Central memory CD4-positive, alpha-beta T cell (primary cell): ENCODE measurements around the gene TNFRSF21.
"Not testable (repeated sequence)": the region's sequence is repeated elsewhere in the genome, so short reads cannot be mapped to it uniquely, and the experiment has no call there.

Source experiments
- DNase-seq: peaks from one replicate; pipeline ENCODE4 v3.0.0; 2022
- total RNA-seq, 3 experiments: gene quantifications; one replicate each; lab custom pipeline; 2026; lab: John Stamatoyannopoulos, UW

The TNFRSF21 gene
- total RNA-seq = 0 to 8.4 (median 0.05) reads per million in 3 experiments

DNA sequence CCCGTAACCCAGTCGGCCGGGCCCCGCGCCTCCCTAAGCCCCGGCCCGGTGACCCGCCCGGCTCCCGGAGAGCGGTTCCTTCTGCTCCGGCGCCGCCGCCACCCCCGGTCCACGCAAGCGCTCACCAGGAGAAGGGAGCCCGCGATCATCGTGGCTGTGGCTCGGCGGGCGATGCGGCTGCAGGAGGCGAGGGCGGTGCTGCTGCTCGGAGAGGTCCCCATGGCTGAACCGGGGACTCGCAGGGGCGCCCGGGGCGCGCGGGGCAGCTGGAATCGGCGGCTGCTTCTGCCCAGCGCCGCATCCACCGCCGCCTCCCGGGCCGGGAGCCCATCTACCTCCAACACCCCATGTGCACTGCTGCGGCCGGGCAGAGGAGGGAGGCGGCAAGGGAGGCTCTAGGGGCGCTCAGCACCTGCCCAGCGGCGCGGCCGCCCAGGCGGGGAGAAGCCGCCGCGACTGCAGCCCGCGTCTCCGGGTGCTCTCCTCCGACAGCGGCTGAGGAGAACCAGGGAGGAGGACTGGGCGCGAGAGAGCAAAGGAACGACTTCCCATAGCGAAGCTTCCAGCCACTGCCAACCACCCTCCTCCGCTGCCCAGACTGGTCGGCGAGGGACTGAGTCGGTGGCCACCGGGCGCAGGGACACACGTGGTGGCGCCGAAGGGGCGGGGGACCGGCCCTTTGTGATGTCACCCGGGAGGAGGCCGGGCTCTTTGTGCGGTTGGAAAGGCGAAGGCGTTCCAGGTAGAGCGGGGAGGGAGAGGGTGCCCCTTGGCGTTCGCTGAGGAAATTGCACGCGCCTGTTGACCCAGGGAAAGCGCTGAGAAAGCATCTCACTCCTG is at the start of gene TNFRSF21:
TNFRSF21 (minus strand) TSS at position 615 of the 840 bp plus-strand sequence; CDS start at position 221, 394 bp downstream.
- peak; percentile 47 for DNase-seq

- no peak for DNase-seq
Observed at GRCh38 chr6:47358440-47359225, 48.9 kb upstream of the TNFRSF21 start.

DNA sequence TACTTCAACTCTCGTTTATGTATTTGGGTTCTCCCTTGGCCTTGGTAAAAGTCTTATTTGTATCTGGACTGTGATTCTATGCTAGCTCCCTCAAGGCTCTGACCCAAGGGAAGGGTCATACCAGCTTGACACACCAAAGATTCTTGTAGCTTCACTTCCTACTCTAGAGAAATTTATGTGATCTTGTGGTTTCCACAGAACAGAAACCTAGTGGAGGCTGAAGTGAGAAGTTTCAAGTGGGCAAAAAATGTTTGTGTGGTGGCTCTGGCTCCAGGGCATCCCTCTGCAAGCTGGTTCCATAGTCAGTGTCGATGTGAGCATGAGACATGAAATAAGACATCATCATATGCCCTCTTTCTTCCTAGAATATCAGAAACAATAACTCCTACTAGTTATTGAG is 48.1 kb upstream of the TNFRSF21 start:
- DNase-seq = no peak

DNA sequence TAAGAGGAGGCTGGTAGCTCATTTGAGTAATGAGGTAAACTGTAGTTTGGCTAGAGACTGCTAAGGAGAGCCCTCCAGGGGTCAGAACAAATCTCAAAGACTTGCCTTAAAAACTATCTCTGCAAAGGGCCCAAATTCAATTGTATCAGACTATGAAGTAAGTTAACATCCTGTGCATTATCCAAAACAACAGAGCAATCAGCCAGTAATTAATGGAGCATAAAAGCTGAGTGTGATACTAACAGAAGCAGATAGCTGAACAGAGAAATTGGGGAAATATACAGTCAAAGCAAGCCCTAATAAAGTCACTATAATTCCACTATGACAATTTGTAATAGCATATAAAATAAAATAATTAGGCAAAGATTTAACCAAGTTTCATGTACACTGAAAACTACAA is 45.8 kb upstream of the TNFRSF21 start:
- no peak for DNase-seq

GRCh38 chr6:47353871-47354270 is 44.2 kb upstream of the TNFRSF21 start:
- DNase-seq = no peak

DNA sequence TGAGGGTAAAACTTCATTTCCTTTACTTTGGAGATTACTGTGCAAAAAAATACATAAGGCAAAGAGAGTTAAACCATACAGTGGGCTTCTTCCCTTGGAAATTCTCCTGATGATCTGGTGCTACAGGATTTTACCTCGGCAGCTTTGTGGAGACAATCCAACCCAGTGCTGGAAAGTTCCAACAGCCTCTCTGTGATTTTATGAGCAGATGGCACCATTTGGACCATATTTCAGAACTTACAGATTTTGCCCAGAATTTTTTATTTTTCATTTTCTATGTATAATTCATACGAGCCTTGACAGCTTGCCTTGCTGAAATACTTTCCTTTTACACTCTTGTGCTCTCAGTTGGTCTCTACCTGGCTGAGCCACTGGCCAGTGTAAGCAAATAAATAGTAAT is 43.3 kb upstream of the TNFRSF21 start:
- DNase-seq = no peak

DNA sequence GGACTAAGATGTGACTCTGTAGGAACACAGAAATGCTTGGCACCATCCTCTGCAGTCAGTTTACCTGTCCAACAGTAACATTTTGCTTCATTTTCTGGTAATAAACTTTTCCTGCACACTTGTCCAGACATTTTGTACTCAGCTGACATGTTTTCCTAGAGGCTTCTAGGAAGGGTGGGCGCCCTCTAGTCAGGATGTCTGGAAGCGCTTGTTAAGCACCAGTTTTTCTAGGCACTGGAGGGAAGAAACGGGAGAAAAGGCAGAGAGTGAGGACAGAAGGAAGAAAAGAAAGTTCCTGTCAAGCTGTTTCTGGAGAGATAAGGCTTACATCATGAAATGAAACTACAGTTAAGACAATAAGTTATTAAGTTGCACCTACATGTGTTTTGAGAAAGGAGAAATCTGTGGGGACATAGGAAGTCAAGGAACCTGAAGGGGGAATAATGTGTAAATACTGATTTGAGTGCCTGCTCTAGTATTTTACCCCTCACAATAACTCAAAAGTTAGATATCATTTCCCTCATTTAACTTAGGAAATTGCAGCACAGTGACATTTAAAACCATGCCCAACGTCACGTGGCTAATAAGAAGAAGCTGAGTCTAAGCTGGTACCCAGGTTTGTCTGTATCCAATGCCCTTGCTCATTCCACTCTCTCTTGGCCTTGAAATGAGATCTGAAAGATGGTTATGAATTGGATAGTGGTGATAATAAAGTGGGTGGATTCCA is 42.7 kb upstream of the TNFRSF21 start:
- DNase-seq = no peak

GRCh38 chr6:47351621-47352020 is 41.9 kb upstream of the TNFRSF21 start:
- DNase-seq = no peak

GRCh38 chr6:47349931-47350330 is 40.2 kb upstream of the TNFRSF21 start:
- DNase-seq = no peak

GRCh38 chr6:47348316-47348863 is 38.7 kb upstream of the TNFRSF21 start:
- no peak for DNase-seq

DNA sequence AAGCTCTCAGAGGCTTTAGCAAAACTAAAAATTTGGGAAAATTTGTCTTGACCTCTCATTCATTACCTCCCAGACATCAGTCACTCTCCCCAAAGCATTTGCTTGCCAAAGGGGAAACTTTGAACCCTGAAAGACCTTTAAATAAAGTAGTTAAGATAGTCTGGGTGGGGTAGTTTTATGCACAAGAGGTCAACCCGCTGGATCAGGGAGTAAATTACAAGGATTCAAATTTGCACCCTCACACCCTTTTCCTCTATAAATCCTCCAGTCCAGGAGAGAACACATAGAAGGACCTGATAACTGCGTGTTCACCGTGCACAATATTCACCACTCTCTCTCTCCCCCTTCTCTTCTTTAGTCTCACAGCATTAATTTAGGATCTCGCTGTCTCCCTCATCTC is 36.1 kb upstream of the TNFRSF21 start:
- DNase-seq = no peak

- DNase-seq = no peak
Observed at GRCh38 chr6:47344022-47344421, 34.3 kb upstream of the TNFRSF21 start.

GRCh38 chr6:47343600-47343999 is 33.9 kb upstream of the TNFRSF21 start:
- DNase-seq = no peak

DNA sequence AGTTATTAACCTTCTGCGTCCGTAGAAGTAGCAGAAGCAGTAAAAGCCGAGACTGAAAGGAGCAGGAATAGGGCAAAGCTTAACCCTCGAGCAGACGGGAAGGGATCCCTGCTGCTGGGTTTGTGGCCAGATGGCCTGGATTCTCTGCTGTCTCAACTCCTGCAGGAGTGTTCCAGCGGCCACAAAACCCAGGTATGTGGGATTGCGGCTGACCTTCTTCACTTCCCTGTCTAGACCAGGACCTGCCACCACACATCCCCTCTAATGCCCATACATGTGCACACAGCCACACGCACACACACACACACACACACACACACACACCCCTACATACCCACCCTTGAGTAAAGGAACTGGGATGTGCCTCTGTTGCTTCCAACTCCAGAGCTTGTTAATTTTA is 33.1 kb upstream of the TNFRSF21 start:
- no peak for DNase-seq

DNA sequence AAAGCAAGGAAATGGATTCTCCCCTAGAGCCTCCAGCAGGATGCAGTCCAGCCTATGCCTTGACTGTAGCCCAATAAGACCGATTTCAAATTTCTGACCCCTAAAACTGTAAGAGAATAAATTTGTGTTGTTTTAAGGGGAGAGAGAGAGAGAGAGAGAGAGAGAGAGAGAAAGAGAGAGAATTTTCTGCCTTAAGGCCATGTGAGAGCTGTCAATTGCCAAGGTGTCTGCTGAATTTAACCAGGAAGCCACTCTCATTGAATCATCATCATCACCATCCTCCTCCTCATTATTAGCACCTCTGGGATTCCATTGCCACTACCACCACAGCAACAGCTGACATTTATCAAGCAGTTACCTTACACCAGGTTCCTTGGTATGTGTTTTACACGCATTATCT is 27.8 kb upstream of the TNFRSF21 start:
- no peak for DNase-seq

GRCh38 chr6:47336334-47336733 is 26.6 kb upstream of the TNFRSF21 start:
- no peak for DNase-seq

GRCh38 chr6:47335466-47335865 is 25.8 kb upstream of the TNFRSF21 start:
- no peak for DNase-seq

GRCh38 chr6:47334334-47334733 is 24.6 kb upstream of the TNFRSF21 start:
- no peak for DNase-seq

DNA sequence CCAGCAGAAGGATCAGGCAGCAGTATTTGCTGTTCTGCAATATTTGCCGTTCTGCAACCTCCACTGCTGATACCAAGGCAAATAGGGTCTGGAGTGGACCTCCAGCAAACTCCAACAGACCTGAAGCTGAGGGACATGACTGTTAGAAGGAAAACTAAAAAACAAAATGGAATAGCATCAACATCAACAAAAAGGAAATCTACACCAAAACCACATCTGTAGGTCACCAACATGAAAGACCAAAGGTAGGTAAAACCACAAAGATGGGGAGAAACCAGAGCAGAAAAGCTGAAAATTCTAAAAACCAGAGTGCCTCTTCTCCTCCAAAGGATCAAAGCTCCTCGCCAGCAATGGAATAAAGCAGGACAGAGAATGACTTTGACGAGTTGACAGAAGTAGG is 18.9 kb upstream of the TNFRSF21 start:
- not testable (repeated sequence) for DNase-seq

GRCh38 chr6:47328139-47328538 is 18.4 kb upstream of the TNFRSF21 start:
- DNase-seq = not testable (repeated sequence)

DNA sequence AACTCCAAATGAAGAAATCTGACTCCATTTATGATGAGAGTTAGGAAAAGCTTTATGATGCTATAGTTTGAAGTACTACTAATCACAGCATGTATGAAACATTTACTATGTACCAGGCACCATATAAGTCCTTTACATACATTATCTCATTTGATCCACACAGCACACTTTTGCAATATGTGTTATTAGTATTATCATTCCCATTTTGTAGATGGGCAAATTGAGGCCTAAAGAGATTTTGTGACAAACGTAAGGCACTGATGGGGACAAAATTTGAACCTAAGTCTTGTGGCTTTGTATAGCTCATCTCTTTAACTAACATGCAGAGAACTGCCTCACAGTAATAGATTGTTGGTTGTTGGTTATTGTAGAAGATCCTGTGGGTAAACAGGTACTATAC is 14.2 kb upstream of the TNFRSF21 start:
- no peak for DNase-seq

DNA sequence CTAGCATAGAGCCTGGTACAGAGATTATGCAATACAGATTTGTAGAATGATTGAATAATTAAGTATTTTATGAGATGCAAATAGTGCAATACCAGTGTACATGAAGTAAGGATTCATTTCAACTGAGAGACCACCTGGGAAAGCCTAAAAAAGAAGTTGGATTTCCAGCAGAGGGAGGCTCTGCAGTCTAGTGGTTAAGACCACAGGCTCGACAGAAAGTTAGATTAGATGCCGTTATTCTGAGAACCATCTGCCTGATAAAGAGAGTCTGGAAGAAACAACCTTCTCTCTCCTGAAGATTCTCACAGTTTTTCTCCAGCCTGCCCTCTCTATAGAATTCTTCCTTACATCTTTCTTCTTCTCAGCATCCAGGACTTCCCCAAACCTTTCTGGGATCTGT is 13.6 kb upstream of the TNFRSF21 start:
- DNase-seq = no peak

- DNase-seq = no peak
Observed at GRCh38 chr6:47321577-47321976, 11.9 kb upstream of the TNFRSF21 start.
